HepG2 (cell line): ENCODE data around the gene LIME1. TPM values are rescaled to one million over a fixed set of nuclear protein-coding genes. Genes with fewer than 3 reads are reported as not detected.
A peak's percentile ranks its signal among the peaks of the same experiment; 100 is the strongest.

Experiments used
- ATAC-seq: fragments of 200-7000 bp; cut with Tn5 transposase; 3 replicates; pipeline ENCODE4 v1.9.1; 2020; ENCODE audit warnings: mild to moderate bottlenecking, moderate library complexity
- BruUV-seq: library from RNA; stranded (reverse); fragments of 400-500 nt; replicated peaks from 2 replicates; lab custom pipeline; 2021; lab: Mats Ljungman, UMichigan
- CTCF ChIA-PET: fragments of 300-600 bp; formaldehyde crosslinking; extraction: SDS; loops from one replicate; lab custom pipeline; 2021; ENCODE audit warnings: low total read pairs, inconsistent platforms, low intra/inter-chr PET ratio; lab: Yijun Ruan, JAX
- POLR2A ChIA-PET: fragments of 350-600 bp; sonication (Branson Sonifier 250); formaldehyde crosslinking; loops from one replicate; lab custom pipeline; 2020; ENCODE audit warnings: antibody characterized with exemption, inconsistent platforms; lab: Yijun Ruan, JAX
- DNase-seq: peaks from one replicate; pipeline ENCODE4 v3.0.0-alpha.2; 2015; ENCODE audit warnings: low spot score
- FAIRE-seq: peaks from 3 replicates; lab custom pipeline; 2011; peaks lifted over from hg19 to GRCh38; lab: Jason Lieb, UNC
- H2AFZ ChIP-seq: one replicate; pipeline ENCODE4 v1.6.1; 2011; ENCODE audit warnings: low read length, inconsistent platforms
- H3K27ac ChIP-seq: fragments of 300-600 bp; 3 replicates; pipeline ENCODE4 v1.8.0; 2011; ENCODE audit warnings: mixed run types, mild to moderate bottlenecking, mixed read lengths, low read length, inconsistent platforms; ENCODE audit not compliant: insufficient read depth; ENCODE audit errors: extremely low read length
- H3K27me3 ChIP-seq, 2 experiments: fragments of 200-600 bp in 1 of 2; 2 replicates in 1 of 2; 3 replicates in 1 of 2; pipeline versions ENCODE4 v1.6.0 to v1.8.0; 2011; ENCODE audit warnings: low read length in 2 of 2, mild to moderate bottlenecking in 2 of 2, moderate library complexity in 2 of 2, inconsistent platforms in 1 of 2; ENCODE audit not compliant: insufficient read depth in 2 of 2, control insufficient read depth in 1 of 2
- H3K36me3 ChIP-seq, 2 experiments: fragments of 200-600 bp in 1 of 2; replicated peaks in 1 of 2; 2 replicates in 1 of 2; 3 replicates in 1 of 2; pipeline versions ENCODE4 v1.5.1 to v1.8.0; 2011; ENCODE audit warnings: low read length in 2 of 2, inconsistent platforms in 1 of 2; ENCODE audit not compliant: insufficient read depth in 2 of 2, control insufficient read depth in 1 of 2
- H3K4me1 ChIP-seq: 2 replicates; pipeline ENCODE4 v1.5.1; 2012; ENCODE audit warnings: low read length, inconsistent platforms; ENCODE audit not compliant: insufficient read depth
- H3K4me2 ChIP-seq: 2 replicates; pipeline ENCODE4 v1.6.0; 2011; ENCODE audit warnings: low read depth, low read length, inconsistent platforms
- H3K4me3 ChIP-seq, 3 experiments: fragments of 200-600 bp in 1 of 3; sonication (generic), shearing (Covaris generic) in 1 of 3; replicated peaks in 1 of 3; 2 replicates each; pipeline ENCODE4 v1.5.1; 2011 to 2016; ENCODE audit warnings: low read length in 3 of 3, inconsistent platforms in 2 of 3, low read depth in 2 of 3, mild to moderate bottlenecking in 2 of 3, control low read depth in 1 of 3, mixed read lengths in 1 of 3; ENCODE audit not compliant: insufficient read depth in 1 of 3
- H3K79me2 ChIP-seq: one replicate; pipeline ENCODE4 v1.6.1; 2011; ENCODE audit warnings: low read length, inconsistent platforms; ENCODE audit not compliant: insufficient read depth
- H3K9ac ChIP-seq: 2 replicates; pipeline ENCODE4 v1.6.0; 2011; ENCODE audit warnings: mild to moderate bottlenecking, low read depth, low read length, inconsistent platforms; ENCODE audit not compliant: insufficient read depth
- H3K9me3 ChIP-seq: 2 replicates; pipeline ENCODE4 v1.5.1; 2012; ENCODE audit warnings: mild to moderate bottlenecking, low read length
- H4K20me1 ChIP-seq: 2 replicates; pipeline ENCODE4 v1.6.0; 2011; ENCODE audit warnings: inconsistent platforms, mild to moderate bottlenecking, low read length, moderate library complexity; ENCODE audit not compliant: insufficient read depth
- FOXA1 ChIP-seq, 2 experiments: fragments of 450-650 bp in 1 of 2; sonication (generic) in 1 of 2; formaldehyde crosslinking in 1 of 2; IDR thresholded peaks; 2 replicates each; pipeline versions ENCODE4 v1.4.0 to v1.6.1; 2016 to 2020; ENCODE audit warnings: missing genetic modification reagents in 1 of 2
- HOXA3 ChIP-seq: sonication (generic); formaldehyde crosslinking; IDR thresholded peaks from 2 replicates; pipeline ENCODE4 v1.5.0; 2020; ENCODE audit warnings: missing genetic modification reagents
- NONO ChIP-seq, 2 experiments: fragments of 450-650 bp in 1 of 2; sonication (generic) in 1 of 2; formaldehyde crosslinking in 1 of 2; IDR thresholded peaks in 1 of 2; conservative IDR thresholded peaks in 1 of 2; 2 replicates each; pipeline versions ENCODE4 v1.6.1 to v1.8.0; 2017 to 2022; ENCODE audit warnings: mild to moderate bottlenecking in 1 of 2, missing genetic modification reagents in 1 of 2, moderate library complexity in 1 of 2
- POLR2G ChIP-seq: fragments of 200-400 bp; formaldehyde crosslinking; IDR thresholded peaks from 2 replicates; pipeline ENCODE4 v1.6.1; 2018; ENCODE audit warnings: mild to moderate bottlenecking, low read depth, low read length, moderate library complexity
- SAFB2 ChIP-seq: sonication (generic); formaldehyde crosslinking; IDR thresholded peaks from 2 replicates; pipeline ENCODE4 v1.5.1; 2020; ENCODE audit warnings: missing genetic modification reagents, low read depth, mild to moderate bottlenecking, borderline replicate concordance
- SOX13 ChIP-seq, 3 experiments: fragments of 450-650 bp in 1 of 3; sonication (generic) in 1 of 3; formaldehyde crosslinking in 1 of 3; IDR thresholded peaks in 2 of 3; conservative IDR thresholded peaks in 1 of 3; 2 replicates each; pipeline versions ENCODE4 v1.5.0 to v1.6.1; 2016 to 2020; ENCODE audit warnings: antibody characterized with exemption in 1 of 3, mild to moderate bottlenecking in 1 of 3, missing compliant biosample characterization in 1 of 3, missing genetic modification reagents in 1 of 3, moderate library complexity in 1 of 3
- TARDBP ChIP-seq: sonication (generic); formaldehyde crosslinking; IDR thresholded peaks from 2 replicates; pipeline ENCODE4 v1.8.0; 2022; ENCODE audit warnings: mild to moderate bottlenecking, missing genetic modification reagents
- ZFP36L1 ChIP-seq: sonication (generic); formaldehyde crosslinking; IDR thresholded peaks from 2 replicates; pipeline ENCODE4 v1.8.0; 2022; ENCODE audit warnings: mild to moderate bottlenecking, missing genetic modification reagents, moderate library complexity
- ZNF207 ChIP-seq: fragments of 450-650 bp; IDR thresholded peaks from 2 replicates; pipeline ENCODE4 v1.6.1; 2016; ENCODE audit warnings: antibody characterized with exemption, borderline replicate concordance
- ZNF263 ChIP-seq: sonication (generic); formaldehyde crosslinking; IDR thresholded peaks from 2 replicates; pipeline ENCODE4 v1.4.0; 2020; ENCODE audit warnings: missing genetic modification reagents
- ZNF3 ChIP-seq: IDR thresholded peaks from 2 replicates; pipeline ENCODE4 v1.7.0; 2017; ENCODE audit warnings: inconsistent platforms
- ZNF891 ChIP-seq: sonication (generic); formaldehyde crosslinking; IDR thresholded peaks from 2 replicates; pipeline ENCODE4 v1.5.0; 2020; ENCODE audit warnings: mild to moderate bottlenecking, missing genetic modification reagents
- WGBS: methylation state at CpG from one replicate; pipeline ENCODE4 v1.1.6; 2017; ENCODE audit warnings: low lambda C conversion rate; 5-methylcytosine and 5-hydroxymethylcytosine counted together
- in situ Hi-C: cut with HindIII; loops from 2 replicates; pipeline ENCODE4 v1.10.0; 2017; ENCODE audit warnings: low pct_unique_long_range_greater_than_20kb; ENCODE audit not compliant: extremely low pct_ligation_motif_present
- intact Hi-C: fragments of 100-400 bp; cut with micrococcal nuclease; formaldehyde crosslinking; loops from one replicate; pipeline ENCODE4 v1.10.0; 2022; ENCODE audit not compliant: unreplicated experiment
- polyA plus RNA-seq, 8 experiments: library from polyadenylated mRNA; depleted of rRNA in 3 of 8; stranded (reverse) in 7 of 8; unstranded in 1 of 8; fragments of >200 nt; fragmentation: Illumina TruSeq in 4 of 8; extraction: Trizol in 4 of 8; gene quantifications; 2 replicates each; pipeline versions ENCODE4 v1.2.1 to v1.2.3, GENCODE V29; 2011 to 2016; ENCODE audit warnings: low read depth in 4 of 8, missing spikeins in 1 of 8, mixed read lengths in 1 of 8; ENCODE audit not compliant: insufficient read depth in 1 of 8
- total RNA-seq, 5 experiments: library from RNA; depleted of rRNA; stranded (reverse); fragments of >200 nt; fragmentation: Illumina TruSeq; extraction: Trizol; gene quantifications; 2 replicates each; pipeline ENCODE4 v1.2.3, GENCODE V29; 2016; ENCODE audit warnings: low read depth in 1 of 5
- TF ChIP-seq, protein P1 (sequence below): sonication (generic); formaldehyde crosslinking; IDR thresholded peaks from 2 replicates; pipeline ENCODE4 v1.4.0; 2020; ENCODE audit warnings: missing genetic modification reagents
- TF ChIP-seq, protein P2 (sequence below): sonication (generic); formaldehyde crosslinking; IDR thresholded peaks from 2 replicates; pipeline ENCODE4 v1.5.1; 2020; ENCODE audit warnings: missing genetic modification reagents, mild to moderate bottlenecking, borderline replicate concordance
- TF ChIP-seq, protein P3 (sequence below): IDR thresholded peaks from 2 replicates; pipeline ENCODE4 v1.6.1; 2016; ENCODE audit warnings: missing genetic modification reagents, missing compliant biosample characterization
- TF ChIP-seq, protein P4 (sequence below): sonication (generic); formaldehyde crosslinking; IDR thresholded peaks from 2 replicates; pipeline ENCODE4 v1.5.0; 2020; ENCODE audit warnings: mild to moderate bottlenecking, missing genetic modification reagents, borderline replicate concordance

LIME1 gene
- total and polyA plus RNA-seq, 2 of the 13 experiments (the other 11 are each of a cell fraction or from before 2014, with no cell fraction given), result 13.0 to 61.5 TPM

DNA sequence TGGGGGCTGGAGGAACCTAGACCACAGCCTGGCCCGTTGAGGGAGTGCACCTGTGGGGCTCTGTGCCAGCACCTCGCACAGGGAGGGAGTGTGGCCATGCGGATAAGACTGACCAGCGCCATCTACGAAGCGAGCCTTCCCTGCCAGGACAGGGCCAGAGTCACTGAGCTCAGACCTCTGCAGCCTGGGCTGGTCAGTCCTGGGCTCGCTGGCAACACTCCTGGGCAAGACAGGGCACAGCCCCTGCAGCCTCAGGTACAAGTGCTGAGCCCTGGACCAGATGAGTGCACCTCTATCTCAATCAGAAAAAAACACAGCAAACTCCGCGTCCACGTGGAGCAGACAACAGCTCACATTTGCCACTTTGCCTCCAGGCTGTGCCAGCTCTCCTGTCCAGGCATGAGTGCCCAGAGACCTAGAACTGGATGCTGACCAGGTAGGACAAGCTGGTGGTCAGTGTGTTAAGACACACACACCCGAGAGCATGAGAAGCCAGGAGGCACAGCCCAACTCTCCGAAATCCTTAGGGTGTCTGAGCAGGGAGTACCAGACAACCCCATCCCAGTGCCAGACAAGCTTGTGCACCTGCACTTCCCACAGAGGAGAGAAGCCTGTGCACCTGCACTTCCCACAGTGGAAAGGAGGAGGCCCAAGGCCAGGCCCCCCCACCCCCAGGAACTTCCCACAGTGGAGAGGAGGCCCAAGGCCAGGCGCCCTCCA is 33.6 kb upstream of the LIME1 start:
- no peak for FAIRE-seq
- ATAC-seq, result no peak
- Histone ChIP-seq H3K9ac (no peak overlapping the region), H3K36me3 (peaks cover 17 to 32% of the 10 kb centered on the region in 2 experiments), H3K27me3 (no peaks in the 10 kb centered on the region; a peak in 1 of 5 replicates), H2AFZ (no peak overlapping the region), H4K20me1 (peaks cover 10% of the 10 kb centered on the region; the same call in 1 of the 2 replicates), H3K9me3 (no peaks in the 10 kb centered on the region), H3K79me2 (peaks cover 22% of the 10 kb centered on the region), H3K4me2 (no peak overlapping the region), H3K4me1 (peaks cover 11% of the 10 kb centered on the region), H3K27ac (no peak overlapping the region), H3K4me3 (no peak overlapping the region)
- ChIA-PET POLR2A (interaction anchor here (0.8 to 12.4 kb wide), 4 partner anchors 33 to 165 kb away, joined by 4 to 190 read pairs (median 8); partner anchors contain the start of genes LIME1, SLC2A4RG and TPD52L2), CTCF (no interaction called here)
- intact Hi-C loops (no loop called here), in situ Hi-C loops (loop anchor here (10.0 kb wide), 1 partner anchor 82 kb away; no protein-coding TSS in a partner anchor)
- 91% methylated on average over 11 of the region's 13 CpGs for WGBS
- no peak for DNase-seq
- no TSS peak for BruUV-seq
- TF ChIP-seq ZNF263 (CRISPR knock-in tag) (no peak), POLR2G (peak; percentile 55), ZNF3 (no peak), ZNF891 (no peak), SOX13 (IDR thresholded peaks at IDR 0.05) (no peak), SOX13 (CRISPR knock-in tag; conservative IDR thresholded peaks at IDR 0.05 in 1 of 2, IDR thresholded peaks at IDR 0.05 in 1 of 2) (no peak), HOXA3 (CRISPR knock-in tag) (no peak), SAFB2 (no peak), ZFP36L1 (CRISPR knock-in tag) (no peak), FOXA1 (IDR thresholded peaks at IDR 0.05) (no peak), FOXA1 (CRISPR knock-in tag; IDR thresholded peaks at IDR 0.05) (peak; percentile 2; the same call in 1 of the 2 replicates), TARDBP (CRISPR knock-in tag) (no peak), ZNF207 (no peak), NONO (IDR thresholded peaks at IDR 0.05) (no peak), NONO (CRISPR knock-in tag; conservative IDR thresholded peaks at IDR 0.05) (no peak)
- TF ChIP-seq, protein P1, sequence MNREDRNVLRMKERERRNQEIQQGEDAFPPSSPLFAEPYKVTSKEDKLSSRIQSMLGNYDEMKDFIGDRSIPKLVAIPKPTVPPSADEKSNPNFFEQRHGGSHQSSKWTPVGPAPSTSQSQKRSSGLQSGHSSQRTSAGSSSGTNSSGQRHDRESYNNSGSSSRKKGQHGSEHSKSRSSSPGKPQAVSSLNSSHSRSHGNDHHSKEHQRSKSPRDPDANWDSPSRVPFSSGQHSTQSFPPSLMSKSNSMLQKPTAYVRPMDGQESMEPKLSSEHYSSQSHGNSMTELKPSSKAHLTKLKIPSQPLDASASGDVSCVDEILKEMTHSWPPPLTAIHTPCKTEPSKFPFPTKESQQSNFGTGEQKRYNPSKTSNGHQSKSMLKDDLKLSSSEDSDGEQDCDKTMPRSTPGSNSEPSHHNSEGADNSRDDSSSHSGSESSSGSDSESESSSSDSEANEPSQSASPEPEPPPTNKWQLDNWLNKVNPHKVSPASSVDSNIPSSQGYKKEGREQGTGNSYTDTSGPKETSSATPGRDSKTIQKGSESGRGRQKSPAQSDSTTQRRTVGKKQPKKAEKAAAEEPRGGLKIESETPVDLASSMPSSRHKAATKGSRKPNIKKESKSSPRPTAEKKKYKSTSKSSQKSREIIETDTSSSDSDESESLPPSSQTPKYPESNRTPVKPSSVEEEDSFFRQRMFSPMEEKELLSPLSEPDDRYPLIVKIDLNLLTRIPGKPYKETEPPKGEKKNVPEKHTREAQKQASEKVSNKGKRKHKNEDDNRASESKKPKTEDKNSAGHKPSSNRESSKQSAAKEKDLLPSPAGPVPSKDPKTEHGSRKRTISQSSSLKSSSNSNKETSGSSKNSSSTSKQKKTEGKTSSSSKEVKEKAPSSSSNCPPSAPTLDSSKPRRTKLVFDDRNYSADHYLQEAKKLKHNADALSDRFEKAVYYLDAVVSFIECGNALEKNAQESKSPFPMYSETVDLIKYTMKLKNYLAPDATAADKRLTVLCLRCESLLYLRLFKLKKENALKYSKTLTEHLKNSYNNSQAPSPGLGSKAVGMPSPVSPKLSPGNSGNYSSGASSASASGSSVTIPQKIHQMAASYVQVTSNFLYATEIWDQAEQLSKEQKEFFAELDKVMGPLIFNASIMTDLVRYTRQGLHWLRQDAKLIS (CRISPR knock-in tag), result no peak
- TF ChIP-seq, protein P2, sequence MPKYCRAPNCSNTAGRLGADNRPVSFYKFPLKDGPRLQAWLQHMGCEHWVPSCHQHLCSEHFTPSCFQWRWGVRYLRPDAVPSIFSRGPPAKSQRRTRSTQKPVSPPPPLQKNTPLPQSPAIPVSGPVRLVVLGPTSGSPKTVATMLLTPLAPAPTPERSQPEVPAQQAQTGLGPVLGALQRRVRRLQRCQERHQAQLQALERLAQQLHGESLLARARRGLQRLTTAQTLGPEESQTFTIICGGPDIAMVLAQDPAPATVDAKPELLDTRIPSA, result no peak
- TF ChIP-seq, protein P3, sequence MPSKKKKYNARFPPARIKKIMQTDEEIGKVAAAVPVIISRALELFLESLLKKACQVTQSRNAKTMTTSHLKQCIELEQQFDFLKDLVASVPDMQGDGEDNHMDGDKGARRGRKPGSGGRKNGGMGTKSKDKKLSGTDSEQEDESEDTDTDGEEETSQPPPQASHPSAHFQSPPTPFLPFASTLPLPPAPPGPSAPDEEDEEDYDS (CRISPR knock-in tag), result no peak
- TF ChIP-seq, protein P4, sequence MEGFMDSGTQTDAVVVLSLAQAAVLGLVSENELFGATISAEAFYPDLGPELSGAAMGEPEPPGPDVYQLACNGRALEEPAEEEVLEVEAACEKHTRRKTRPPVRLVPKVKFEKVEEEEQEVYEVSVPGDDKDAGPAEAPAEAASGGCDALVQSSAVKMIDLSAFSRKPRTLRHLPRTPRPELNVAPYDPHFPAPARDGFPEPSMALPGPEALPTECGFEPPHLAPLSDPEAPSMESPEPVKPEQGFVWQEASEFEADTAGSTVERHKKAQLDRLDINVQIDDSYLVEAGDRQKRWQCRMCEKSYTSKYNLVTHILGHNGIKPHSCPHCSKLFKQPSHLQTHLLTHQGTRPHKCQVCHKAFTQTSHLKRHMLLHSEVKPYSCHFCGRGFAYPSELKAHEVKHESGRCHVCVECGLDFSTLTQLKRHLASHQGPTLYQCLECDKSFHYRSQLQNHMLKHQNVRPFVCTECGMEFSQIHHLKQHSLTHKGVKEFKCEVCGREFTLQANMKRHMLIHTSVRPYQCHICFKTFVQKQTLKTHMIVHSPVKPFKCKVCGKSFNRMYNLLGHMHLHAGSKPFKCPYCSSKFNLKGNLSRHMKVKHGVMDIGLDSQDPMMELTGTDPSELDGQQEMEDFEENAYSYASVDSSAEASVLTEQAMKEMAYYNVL (CRISPR knock-in tag), result 0 out of 2 replicates have a peak, but pooled peaks have one; percentile 7
